ENCODE results near the gene TMTC1. TPM values are rescaled to one million over a fixed set of nuclear protein-coding genes. Genes with fewer than 3 reads are reported as not detected.

Gene TMTC1
- total RNA-seq, 1 donor from 2014 or later: 0.91 TPM

DNA sequence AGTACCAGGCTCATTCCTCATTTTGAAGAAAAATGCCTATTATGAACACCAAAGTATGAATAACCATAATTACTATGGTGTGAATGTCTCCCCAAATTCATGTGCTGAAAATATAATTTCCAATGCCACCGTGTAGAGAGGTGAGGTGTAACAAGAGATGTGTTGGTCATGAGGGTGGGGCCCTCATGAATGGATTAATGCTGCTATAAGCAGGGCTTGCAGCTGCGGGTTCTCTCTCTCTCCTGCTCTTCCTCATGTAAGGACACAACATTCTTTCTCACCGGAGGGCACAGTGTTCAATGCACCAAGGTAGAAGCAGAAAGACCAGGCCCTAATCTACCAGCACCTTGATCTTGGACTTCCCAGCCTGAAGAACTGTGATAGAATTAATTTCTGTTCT, 70.0 kb downstream of the TMTC1 start:
- intact Hi-C loops (cut with micrococcal nuclease): no loop called here

DNA sequence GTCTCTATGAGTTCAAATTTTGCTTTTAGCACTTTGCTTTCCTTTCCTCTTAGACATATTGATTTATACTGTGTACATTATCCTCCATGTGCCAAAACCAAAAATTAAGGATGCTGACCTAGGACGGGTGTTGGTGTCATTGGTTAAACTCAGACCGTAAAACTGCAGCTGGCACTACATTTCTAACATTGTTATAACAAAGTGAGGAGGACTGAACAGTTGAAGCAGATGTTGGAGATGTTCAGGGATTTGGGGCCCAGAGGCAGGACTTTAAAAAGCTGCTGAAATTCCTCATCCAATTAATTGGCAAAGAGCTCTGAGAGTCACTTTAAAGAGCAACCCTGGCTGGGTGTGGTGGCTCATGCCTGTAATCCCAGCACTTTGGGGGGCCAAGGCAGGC, 72.4 kb downstream of the TMTC1 start:
- intact Hi-C loops (cut with micrococcal nuclease): no loop called here

GRCh38 chr12:29710104-29710503, 73.6 kb downstream of the TMTC1 start:
- intact Hi-C loops (cut with micrococcal nuclease): no loop called here

DNA sequence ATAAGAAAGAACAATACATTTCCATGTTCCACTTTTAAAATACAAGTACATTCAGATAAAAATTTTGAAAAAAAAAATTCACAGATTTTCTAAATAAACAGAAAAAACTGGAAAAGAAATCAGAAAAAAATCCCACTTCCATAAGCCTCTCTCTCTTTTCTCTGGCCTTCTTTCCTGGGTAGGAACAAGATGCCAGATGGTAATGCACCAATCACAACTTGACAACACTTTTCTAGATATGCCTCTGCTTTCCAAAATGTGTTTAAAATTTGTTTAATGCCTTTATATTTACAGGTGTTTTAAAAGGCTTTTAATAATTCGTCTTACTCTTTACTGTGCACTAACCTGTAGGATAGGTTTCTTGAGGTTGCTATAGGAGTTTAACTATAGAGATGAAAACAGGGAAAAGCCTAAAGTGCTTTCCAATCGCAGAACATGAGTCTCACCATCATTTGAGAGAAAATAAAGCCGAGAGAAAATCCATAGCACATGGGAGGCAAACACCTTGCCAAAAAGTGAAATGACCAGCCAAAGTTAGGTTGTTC, 74.2 kb downstream of the TMTC1 start:
- intact Hi-C loops (cut with micrococcal nuclease): no loop called here

GRCh38 chr12:29709054-29709453, 74.7 kb downstream of the TMTC1 start:
- intact Hi-C loops (cut with micrococcal nuclease): no loop called here

DNA sequence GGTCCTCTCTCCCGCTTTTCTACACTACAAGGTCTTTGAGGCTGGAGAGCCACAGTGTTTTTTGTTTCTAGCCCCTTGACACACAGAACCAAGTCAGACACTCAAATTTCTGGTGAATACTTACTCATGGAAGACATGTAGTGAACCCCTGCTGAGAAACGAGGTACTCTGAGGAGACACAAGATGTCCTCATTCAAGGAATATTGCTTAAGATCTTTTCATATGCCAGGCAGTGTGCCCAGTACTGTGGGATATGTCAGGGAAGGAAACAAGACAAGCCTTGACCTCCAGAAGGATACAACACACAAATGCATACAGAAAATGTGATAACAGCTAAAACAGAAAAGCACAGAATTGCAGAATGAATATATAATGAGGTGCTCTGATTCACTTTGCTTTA, 75.9 kb downstream of the TMTC1 start:
- intact Hi-C loops (cut with micrococcal nuclease): no loop called here

GRCh38 chr12:29706311-29706710, 77.4 kb downstream of the TMTC1 start:
- intact Hi-C loops (cut with micrococcal nuclease): no loop called here

GRCh38 chr12:29703528-29703927, 80.2 kb downstream of the TMTC1 start:
- intact Hi-C loops (cut with micrococcal nuclease): no loop called here

DNA sequence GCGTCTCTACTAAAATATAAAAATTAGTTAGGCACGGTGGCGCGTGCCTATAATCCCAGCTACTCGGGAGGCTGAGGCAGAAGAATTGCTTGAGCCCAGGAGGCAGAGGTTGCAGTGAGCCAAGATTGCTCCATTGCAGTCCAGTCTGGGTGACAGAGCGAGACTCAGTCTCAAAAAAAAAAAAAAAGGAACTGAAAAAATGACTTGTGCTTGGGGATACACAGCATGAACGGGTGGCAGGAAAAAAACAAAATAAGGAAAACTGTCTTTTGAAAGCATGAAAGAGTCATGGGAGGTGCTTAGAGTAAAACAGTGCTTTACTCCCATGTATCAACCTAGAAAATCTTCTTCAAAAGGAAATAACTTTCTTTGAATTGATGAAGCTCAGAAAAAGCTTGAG, 80.8 kb downstream of the TMTC1 start:
- intact Hi-C loops (cut with micrococcal nuclease): no loop called here

DNA sequence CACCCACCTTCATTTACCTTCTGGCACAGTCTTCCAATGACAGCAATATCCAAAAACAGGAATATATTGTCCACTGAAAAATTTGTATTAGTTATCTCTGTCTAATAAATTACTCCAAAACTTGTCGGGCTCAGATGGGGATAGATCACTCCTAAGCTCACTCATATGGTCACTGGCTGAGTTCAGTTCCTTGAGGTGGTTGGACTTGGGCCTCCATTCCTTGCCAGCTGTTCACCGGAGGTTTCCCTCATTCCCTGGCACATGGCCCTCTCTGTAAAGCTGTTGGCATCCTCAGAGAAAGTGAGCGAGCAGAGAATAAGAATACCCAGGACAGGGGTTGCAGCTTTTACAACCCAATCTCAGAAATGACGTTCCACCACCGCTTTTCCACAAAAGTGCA, 81.5 kb downstream of the TMTC1 start:
- intact Hi-C loops (cut with micrococcal nuclease): no loop called here

DNA sequence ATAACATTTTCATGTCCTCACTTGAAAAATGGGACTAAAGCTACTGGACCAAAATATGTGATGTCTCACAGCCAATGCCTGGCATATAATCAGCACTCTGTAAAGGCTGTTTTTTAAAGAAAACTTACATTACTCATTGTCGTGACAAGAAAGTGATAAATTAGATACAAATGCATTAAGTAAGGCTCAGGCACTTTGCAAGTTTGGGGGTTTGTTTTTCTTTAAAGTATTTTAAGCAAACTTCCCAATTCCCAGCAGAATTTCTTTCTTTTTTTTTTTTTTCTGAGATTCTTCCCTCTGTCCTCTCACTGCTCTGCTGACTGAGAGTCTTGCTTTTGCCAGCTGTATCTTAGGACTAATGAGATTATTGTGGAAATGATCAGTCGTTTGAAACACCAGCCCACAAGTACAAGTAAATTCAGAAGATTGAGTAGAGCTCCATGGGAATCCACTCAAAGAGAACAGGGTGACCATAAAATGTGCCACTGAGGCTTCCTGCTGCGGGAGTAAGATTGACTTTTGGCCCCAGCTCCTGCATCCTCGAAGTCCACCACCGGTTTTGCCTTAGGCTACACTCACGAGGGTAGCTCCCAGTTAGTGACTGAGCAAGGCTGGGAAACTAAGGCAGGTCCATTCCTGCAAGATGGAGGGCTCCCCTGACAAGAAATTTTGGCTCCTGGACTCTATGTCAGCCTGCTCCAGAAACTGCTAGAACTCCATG, 82.8 kb downstream of the TMTC1 start:
- intact Hi-C loops (cut with micrococcal nuclease): no loop called here

DNA sequence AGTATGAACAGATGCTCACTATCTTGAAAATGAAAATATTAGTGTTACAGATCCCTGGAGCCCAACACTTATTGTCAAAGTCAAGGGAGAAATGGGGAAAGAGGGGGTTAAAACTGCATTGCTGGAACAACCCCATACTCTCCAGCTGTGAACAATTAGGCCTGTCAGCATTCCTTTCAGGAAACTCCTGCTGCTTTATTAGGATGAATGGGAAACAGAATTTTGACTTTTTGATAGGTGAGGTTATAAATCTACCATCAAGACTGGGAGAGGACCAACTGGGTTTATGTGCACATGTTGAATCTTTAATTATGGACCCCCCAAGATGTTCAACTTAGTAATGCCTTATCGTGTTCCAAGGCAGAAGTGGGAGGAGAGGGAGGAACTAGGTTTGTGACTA, 85.0 kb downstream of the TMTC1 start:
- intact Hi-C loops (cut with micrococcal nuclease): no loop called here

DNA sequence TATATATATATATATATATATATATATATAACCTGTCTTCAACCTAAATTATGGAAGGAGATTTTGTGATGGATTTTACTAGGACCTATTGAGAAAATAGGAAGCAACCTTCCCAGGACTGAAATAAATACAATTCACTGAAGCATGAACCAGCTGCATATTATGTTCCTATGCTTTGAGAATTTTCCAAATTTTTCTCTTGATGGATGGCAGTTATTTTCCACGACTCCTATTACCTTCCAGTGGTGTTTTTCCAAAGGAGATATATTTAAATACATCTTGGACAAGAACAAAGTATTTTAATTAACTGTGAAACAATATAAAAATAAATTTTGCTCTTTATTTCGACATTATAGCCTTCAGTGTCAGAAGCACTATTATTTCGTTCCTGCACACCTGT, 87.9 kb downstream of the TMTC1 start:
- intact Hi-C loops (cut with micrococcal nuclease): no loop called here

DNA sequence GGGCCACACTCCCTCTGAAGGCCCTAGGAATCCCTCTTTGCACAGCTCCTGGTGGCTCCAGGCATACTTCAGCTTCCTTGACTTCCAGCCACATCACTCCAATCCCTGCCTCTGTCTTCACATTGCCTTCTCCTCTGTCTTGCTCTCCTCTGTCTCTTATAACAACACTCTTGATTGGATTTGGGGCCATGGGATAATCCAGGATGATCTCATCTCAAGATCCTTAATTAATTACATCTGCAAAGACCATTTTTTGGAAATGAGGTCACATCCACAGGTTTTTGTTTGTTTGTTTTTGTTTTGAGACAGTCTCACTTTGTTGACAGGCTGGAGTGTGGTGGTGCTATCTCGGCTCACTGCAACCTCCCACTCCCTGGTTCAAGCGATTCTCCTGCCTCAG, 88.7 kb downstream of the TMTC1 start:
- intact Hi-C loops (cut with micrococcal nuclease): no loop called here

- intact Hi-C loops (cut with micrococcal nuclease): no loop called here
These were observed 89.7 kb downstream of the TMTC1 start for GRCh38 chr12:29694002-29694401.

DNA sequence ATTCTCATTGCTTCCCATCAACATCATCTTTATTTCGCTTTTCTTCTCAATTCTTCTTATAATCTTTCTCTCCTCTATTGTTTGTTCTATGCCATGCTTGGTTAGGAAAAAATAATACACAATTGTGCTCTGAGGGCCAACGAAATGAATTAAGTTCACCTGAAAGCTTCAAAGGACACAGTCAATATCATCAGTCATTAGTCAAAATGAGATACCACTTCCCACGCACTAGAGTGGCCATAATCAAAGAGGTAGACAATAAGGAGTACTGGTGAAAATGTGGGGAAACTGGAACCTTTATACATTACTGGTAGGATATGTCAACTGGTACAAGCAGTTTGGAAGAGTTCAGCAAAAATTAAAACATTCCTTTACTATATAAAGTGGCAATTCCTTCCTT, 91.5 kb downstream of the TMTC1 start:
- intact Hi-C loops (cut with micrococcal nuclease): no loop called here

DNA sequence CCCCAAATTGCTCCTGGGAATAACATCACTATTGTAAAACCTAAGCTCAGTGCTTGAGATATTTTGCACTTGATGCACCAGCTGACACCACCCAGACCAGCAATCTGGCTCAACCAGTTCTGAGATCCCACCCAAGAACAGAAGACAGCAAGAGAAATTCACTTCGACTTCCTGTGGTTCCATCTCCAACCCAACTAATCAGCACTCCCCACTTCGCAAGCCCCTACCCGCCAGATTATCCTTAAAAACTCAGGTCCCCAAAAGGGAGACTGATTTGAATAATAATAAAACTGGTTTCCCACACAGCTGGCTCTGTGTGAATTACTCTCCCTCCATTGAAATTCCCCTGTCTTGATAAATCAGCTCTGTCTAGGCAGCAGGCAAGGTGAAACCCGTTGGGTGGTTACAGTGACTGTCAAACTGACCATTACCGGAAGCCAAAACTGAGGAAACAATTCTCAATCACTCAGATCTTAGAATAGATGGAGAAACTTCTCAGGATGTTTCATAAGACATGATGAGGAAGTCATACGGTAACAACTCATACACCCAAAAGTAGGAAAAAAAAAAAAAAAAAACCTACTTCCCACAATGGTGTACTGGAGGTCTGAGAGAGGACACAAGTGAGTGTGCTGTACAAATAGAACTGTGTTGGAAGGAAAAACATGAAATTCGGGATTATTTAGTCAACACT, 92.4 kb downstream of the TMTC1 start:
- intact Hi-C loops (cut with micrococcal nuclease): no loop called here

GRCh38 chr12:29690728-29691127, 93.0 kb downstream of the TMTC1 start:
- intact Hi-C loops (cut with micrococcal nuclease): no loop called here

DNA sequence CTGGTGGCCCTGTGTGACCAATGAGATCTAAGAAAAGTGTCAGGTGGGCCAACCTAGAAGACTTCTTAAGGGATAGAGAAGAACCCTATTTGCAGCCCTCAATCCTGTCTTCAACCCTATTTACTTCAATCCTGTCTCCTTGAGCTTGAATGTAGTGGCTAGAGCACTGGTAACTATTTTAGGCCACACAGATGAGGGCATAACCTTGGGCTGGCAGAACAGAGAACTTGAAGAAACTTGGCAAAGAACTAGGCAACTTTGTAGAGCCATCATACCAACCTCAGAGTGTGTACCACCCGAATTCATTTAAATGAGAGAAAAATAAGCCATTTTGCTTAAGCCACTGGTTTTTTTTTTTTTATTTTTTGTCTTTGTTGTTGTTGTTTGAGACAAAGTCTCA, 94.8 kb downstream of the TMTC1 start:
- intact Hi-C loops (cut with micrococcal nuclease): no loop called here

DNA sequence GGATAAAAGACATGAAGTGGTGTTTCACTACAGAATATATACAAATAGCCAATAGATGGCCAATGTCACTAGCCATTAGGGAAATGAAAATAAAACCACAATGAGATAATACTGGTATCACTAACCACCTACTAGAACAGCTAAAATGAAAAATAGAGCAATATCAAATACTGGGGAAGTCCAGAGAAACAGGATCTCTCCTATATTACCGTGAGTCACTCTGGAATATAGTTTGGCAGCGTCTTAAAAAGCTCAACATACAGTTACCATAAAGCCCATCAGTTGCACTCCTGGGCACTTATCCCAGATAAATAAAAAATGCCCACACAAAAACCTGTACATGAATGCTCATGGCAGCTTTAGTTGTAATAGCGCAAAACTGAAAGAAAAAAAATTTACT, 101.7 kb downstream of the TMTC1 start:
- intact Hi-C loops (cut with micrococcal nuclease): no loop called here

GRCh38 chr12:29681370-29681769, 102.4 kb downstream of the TMTC1 start:
- intact Hi-C loops (cut with micrococcal nuclease): no loop called here

DNA sequence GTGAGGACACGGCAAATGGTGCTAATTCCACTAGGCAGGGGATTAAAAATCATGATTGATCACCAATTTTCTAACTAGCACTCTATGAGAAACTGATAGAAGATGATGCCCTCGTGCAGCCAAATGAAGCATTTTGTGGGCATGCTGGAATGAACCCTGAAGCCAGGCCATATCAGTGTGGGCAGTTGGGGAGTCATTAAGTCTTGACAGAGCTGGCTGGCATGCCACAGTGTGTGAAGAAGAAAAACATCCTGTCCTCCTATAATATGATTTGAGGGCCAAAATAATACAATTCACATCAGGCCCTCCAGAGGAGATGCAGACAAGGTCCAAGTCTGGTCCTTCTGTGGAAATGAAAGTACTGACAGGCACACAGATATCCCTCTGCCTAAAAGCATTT, 107.1 kb downstream of the TMTC1 start:
- intact Hi-C loops (cut with micrococcal nuclease): no loop called here

DNA sequence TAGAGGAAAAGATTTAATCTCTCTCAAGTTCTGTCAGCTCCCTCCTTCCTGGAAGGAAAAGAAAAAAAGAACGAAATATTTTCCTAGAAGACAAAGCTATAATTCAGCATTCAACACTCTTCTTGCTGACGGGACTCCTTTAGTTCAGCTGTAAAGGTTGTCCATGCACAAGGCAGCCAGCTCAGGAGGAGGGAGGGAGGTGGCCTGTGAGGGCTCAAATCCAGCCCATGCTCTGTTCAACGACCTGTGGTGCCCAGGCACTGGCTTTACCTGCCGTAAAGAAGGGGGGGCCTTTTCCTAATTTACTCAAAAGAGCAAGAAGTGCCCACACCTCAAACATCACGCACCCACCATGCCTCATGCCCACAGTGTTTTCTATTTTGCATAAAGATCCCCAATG, 109.3 kb downstream of the TMTC1 start:
- intact Hi-C loops (cut with micrococcal nuclease): no loop called here
